ENCODE results near the gene ADIPOR1.

DNA sequence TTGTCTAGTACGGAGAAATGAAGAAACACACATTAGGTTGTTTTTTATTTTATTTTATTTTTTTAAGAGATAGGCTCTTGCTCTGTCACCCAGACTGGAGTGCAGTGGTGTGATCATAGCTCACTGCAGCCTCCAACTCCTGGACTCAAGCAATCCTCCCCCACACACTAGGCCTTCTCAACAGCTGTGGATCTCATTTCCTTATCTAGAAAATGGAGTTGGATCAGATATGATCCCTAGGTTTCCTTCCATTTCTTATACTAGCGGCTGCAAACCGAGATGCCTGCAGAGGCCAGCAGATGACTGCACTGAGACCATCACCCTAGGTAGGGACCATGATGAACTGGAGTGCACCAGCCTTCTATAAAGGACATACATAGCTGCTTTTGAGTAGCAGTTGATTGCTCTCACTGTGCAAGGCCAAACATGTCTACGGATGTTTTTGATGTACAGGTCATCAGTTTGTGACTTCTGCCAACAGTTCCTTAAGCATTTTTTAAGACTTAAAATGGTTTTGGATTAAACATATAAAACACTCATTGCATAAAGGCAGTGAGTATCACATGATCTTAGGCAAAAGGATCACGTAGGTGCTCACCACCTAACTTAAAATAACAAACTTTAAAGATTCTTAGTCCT, 19.7 kb downstream of the ADIPOR1 start:
- TF ChIP-seq, protein P1, sequence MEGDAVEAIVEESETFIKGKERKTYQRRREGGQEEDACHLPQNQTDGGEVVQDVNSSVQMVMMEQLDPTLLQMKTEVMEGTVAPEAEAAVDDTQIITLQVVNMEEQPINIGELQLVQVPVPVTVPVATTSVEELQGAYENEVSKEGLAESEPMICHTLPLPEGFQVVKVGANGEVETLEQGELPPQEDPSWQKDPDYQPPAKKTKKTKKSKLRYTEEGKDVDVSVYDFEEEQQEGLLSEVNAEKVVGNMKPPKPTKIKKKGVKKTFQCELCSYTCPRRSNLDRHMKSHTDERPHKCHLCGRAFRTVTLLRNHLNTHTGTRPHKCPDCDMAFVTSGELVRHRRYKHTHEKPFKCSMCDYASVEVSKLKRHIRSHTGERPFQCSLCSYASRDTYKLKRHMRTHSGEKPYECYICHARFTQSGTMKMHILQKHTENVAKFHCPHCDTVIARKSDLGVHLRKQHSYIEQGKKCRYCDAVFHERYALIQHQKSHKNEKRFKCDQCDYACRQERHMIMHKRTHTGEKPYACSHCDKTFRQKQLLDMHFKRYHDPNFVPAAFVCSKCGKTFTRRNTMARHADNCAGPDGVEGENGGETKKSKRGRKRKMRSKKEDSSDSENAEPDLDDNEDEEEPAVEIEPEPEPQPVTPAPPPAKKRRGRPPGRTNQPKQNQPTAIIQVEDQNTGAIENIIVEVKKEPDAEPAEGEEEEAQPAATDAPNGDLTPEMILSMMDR (IDR thresholded peaks at IDR 0.05) = no peak
- TF ChIP-seq POLR2A (IDR thresholded peaks at IDR 0.05) = no peak

Measured in uterus (tissue), 2 donors.